AG04450 (cell line): ENCODE measurements around the gene DIPK1A. TPM values are rescaled to one million over a fixed set of nuclear protein-coding genes. Genes with fewer than 3 reads are reported as not detected.

ENCODE experiments used
- CTCF ChIA-PET: fragments of 300-600, 350-600 bp; formaldehyde crosslinking; extraction: SDS; loops from one replicate; lab custom pipeline; 2022; ENCODE audit warnings: antibody characterized with exemption, inconsistent platforms; lab: Charles Lee
- POLR2A ChIA-PET: fragments of 350-600 bp; formaldehyde crosslinking; extraction: SDS; loops from one replicate; lab custom pipeline; 2021; ENCODE audit warnings: antibody characterized with exemption, inconsistent platforms; lab: Yijun Ruan, JAX
- DNase-seq: peaks from one replicate; pipeline ENCODE4 v3.0.0-alpha.2; 2011; ENCODE audit warnings: low read depth, low spot score
- H3K27ac ChIP-seq: one replicate; pipeline ENCODE4 v1.5.1; 2012; ENCODE audit warnings: low read depth, low read length, control low read depth
- H3K27me3 ChIP-seq: one replicate; pipeline ENCODE4 v1.6.0; 2012; ENCODE audit warnings: low read length; ENCODE audit not compliant: control insufficient read depth, insufficient read depth
- H3K4me3 ChIP-seq: 2 replicates; pipeline ENCODE4 v1.5.1; 2011; ENCODE audit warnings: mild to moderate bottlenecking, low read depth, low read length, control low read depth
- H3K9me3 ChIP-seq: 2 replicates; pipeline ENCODE4 v1.5.1; 2012; ENCODE audit warnings: low read length; ENCODE audit not compliant: control insufficient read depth, insufficient read depth
- polyA plus RNA-seq: library from polyadenylated mRNA; depleted of rRNA; stranded (reverse); fragments of >200 nt; gene quantifications from 2 replicates; pipeline ENCODE4 v1.2.3, GENCODE V29; 2011
- TF ChIP-seq, protein P1 (sequence below): IDR thresholded peaks from 2 replicates; pipeline ENCODE4 v1.5.1; 2011; ENCODE audit warnings: low read depth, low read length, control low read depth, inconsistent platforms

Gene DIPK1A
- polyA plus RNA-seq, 1 experiment, result 50.8 TPM

DNA sequence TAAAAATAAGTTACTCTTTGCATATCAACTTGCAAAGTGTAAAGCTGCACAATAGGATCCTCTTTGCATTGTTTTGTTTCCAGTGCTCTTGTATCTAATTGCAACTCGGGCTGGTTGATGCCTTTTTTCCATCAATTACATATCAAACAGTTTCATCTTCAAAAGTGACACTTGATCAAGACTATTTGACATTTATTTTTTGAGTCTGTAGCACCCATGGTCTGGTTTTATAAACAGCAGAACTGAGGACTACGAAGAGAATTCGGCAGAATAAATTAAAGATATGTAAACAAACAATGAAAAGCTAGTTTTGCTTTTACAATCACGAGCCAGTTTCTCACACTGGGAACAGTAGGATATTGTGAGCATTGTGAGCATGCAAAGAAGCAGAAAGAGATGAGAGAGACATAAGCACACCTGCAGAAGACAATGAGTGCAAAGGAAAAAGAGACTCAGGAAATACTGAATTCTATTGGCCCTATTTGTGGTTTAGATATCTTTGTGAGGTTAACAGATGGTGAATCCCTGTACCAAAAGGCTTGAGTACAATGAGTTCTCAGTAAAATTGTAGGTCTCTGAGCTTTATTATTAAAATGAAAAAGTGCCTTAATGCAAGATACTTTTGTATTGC lies 84.1 kb downstream of the DIPK1A start:
- Histone ChIP-seq H3K9me3 (peaks cover 2% of the 10 kb centered on the region; the same call in 1 of the 2 replicates), H3K27ac (no peak overlapping the region), H3K27me3 (no peaks in the 10 kb centered on the region), H3K4me3 (peak overlapping the region; percentile 20; the same call in 1 of the 2 replicates)
- DNase-seq, result no peak
- ChIA-PET POLR2A (no interaction called here), CTCF (interaction anchor here (1.3 to 4.3 kb wide), 5 partner anchors 18 to 117 kb away, joined by 3 to 37 read pairs (median 6); partner anchors contain the start of genes DIPK1A and RPL5)
- TF ChIP-seq, protein P1, sequence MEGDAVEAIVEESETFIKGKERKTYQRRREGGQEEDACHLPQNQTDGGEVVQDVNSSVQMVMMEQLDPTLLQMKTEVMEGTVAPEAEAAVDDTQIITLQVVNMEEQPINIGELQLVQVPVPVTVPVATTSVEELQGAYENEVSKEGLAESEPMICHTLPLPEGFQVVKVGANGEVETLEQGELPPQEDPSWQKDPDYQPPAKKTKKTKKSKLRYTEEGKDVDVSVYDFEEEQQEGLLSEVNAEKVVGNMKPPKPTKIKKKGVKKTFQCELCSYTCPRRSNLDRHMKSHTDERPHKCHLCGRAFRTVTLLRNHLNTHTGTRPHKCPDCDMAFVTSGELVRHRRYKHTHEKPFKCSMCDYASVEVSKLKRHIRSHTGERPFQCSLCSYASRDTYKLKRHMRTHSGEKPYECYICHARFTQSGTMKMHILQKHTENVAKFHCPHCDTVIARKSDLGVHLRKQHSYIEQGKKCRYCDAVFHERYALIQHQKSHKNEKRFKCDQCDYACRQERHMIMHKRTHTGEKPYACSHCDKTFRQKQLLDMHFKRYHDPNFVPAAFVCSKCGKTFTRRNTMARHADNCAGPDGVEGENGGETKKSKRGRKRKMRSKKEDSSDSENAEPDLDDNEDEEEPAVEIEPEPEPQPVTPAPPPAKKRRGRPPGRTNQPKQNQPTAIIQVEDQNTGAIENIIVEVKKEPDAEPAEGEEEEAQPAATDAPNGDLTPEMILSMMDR, result no peak

DNA sequence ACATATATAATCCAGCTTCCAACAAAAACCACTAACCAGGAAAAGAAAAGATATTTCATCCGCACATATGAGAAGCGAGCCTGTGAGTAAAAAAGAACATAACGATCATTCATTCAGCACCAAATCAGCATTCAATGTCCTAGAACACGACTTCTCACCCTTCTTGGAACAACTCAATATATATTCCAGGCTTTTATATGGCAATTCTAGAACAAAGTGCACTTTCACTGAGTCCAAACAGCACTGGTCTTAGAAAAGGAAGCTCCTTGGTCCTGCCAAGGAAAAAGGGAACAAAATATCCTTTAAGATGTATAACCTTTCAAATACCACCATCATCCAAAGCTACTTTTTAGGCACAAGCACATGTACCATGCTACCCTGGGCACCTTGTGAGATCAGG lies 84.9 kb downstream of the DIPK1A start:
- ChIA-PET POLR2A (no interaction called here), CTCF (interaction anchor here (1.3 to 4.3 kb wide), 4 partner anchors 17 to 118 kb away, joined by 3 to 37 read pairs (median 17); partner anchors contain the start of gene DIPK1A)
- no peaks in the 10 kb centered on the region for H3K27me3 ChIP-seq
- H3K4me3 ChIP-seq, result no peak overlapping the region
- H3K9me3 ChIP-seq, result peaks cover 2% of the 10 kb centered on the region; the same call in 1 of the 2 replicates
- DNase-seq, result no peak
- no peak overlapping the region for H3K27ac ChIP-seq
- TF ChIP-seq, protein P1, result no peak

DNA sequence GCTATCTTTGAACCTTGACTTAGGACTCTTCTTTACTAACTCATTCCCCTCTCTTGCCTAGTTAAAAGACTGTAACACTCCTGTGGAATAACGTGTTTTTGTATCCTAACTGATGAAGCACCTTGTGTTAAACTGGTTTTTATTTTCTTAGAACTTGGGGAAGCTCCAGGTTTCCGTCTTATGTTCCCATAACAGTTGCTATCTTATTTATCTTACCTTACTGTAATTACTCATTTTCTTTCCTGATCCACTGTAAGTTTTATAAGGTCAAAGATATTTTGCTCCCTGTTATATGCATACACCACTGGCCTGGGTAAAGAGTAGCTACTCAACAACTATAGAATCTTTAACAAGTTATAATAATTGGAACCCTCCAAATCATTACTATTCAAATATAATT lies 86.3 kb downstream of the DIPK1A start:
- TF ChIP-seq, protein P1, result no peak
- DNase-seq, result no peak
- Histone ChIP-seq H3K9me3 (peaks cover 2% of the 10 kb centered on the region; the same call in 1 of the 2 replicates), H3K4me3 (no peak overlapping the region), H3K27ac (no peak overlapping the region), H3K27me3 (no peaks in the 10 kb centered on the region)
- ChIA-PET CTCF (interaction anchor here (1.0 to 4.3 kb wide), 2 partner anchors 85 to 119 kb away, joined by 3 to 28 read pairs; no protein-coding TSS in a partner anchor), POLR2A (interaction anchor here (0.6 kb wide), 1 partner anchor 30 kb away, joined by 6 read pairs; no protein-coding TSS in a partner anchor)

DNA sequence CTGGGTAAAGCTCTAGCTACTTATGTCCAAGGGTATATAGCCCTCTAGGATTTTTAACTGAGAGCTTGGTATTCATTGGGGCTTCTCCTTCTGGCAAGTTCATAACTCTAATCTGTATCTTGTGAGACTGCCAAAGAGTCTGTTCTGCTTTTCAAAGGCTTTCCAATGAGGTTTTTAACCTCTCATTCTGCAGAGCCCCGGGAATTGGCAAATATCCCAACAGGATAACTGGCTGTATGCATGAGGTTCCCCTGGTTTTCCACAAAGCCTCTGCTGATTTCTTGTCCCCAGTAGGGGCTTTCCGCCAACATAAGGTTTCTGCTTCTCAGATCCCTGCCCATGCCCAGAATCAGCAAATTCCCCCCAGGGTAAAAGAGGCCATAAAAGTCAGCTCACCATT lies 88.5 kb downstream of the DIPK1A start:
- no peak overlapping the region for H3K27ac ChIP-seq
- DNase-seq, result no peak
- no peaks in the 10 kb centered on the region for H3K27me3 ChIP-seq
- ChIA-PET POLR2A (no interaction called here), CTCF (interaction anchor here (2.2 kb wide), 1 partner anchor 13 kb away, joined by 9 read pairs; no protein-coding TSS in a partner anchor)
- TF ChIP-seq, protein P1, result no peak
- peaks cover 2% of the 10 kb centered on the region; the same call in 1 of the 2 replicates for H3K9me3 ChIP-seq
- H3K4me3 ChIP-seq, result no peak overlapping the region

GRCh38 chr1:92870591-92870990 lies 90.7 kb downstream of the DIPK1A start:
- H3K4me3 ChIP-seq, result no peak overlapping the region
- H3K27ac ChIP-seq, result no peak overlapping the region
- H3K27me3 ChIP-seq, result no peaks in the 10 kb centered on the region
- CTCF ChIA-PET, result interaction anchor here (3.9 kb wide), 1 partner anchor 12 kb away, joined by 35 read pairs; no protein-coding TSS in a partner anchor
- TF ChIP-seq, protein P1, result no peak
- POLR2A ChIA-PET, result no interaction called here
- peaks cover 2% of the 10 kb centered on the region; the same call in 1 of the 2 replicates for H3K9me3 ChIP-seq
- no peak for DNase-seq
